HG02623 (cell line): ENCODE data around the gene ITGB3.
"Not testable (repeated sequence)": the region's sequence is repeated elsewhere in the genome, so short reads cannot be mapped to it uniquely, and the experiment has no call there.

Experiments
- ATAC-seq: cut with Tn5 transposase; IDR thresholded peaks from one replicate; pipeline ENCODE4 v1.9.1; 2021; ENCODE audit warnings: moderate library complexity; ENCODE audit not compliant: unreplicated experiment

Gene ITGB3

GRCh38 chr17:47222047-47222446 lies 31.6 kb upstream of the ITGB3 start:
- no peak for ATAC-seq

GRCh38 chr17:47223007-47223406 lies 30.6 kb upstream of the ITGB3 start:
- ATAC-seq: no peak

GRCh38 chr17:47223460-47223859 lies 30.2 kb upstream of the ITGB3 start:
- ATAC-seq: no peak

- not testable (repeated sequence) for ATAC-seq
Observed at GRCh38 chr17:47224077-47224476, 29.6 kb upstream of the ITGB3 start.

- ATAC-seq: no peak
Observed at GRCh38 chr17:47224966-47225365, 28.7 kb upstream of the ITGB3 start.

GRCh38 chr17:47225436-47225858 lies 28.2 kb upstream of the ITGB3 start:
- no peak for ATAC-seq

- ATAC-seq: no peak
Observed at GRCh38 chr17:47225911-47226688, 27.5 kb upstream of the ITGB3 start.

GRCh38 chr17:47227862-47228261 lies 25.8 kb upstream of the ITGB3 start:
- ATAC-seq: no peak

GRCh38 chr17:47229535-47230443 lies 23.8 kb upstream of the ITGB3 start:
- ATAC-seq: no peak

- ATAC-seq: no peak
Observed at GRCh38 chr17:47230864-47231263, 22.8 kb upstream of the ITGB3 start.

GRCh38 chr17:47231334-47231733 lies 22.3 kb upstream of the ITGB3 start:
- no peak for ATAC-seq

GRCh38 chr17:47231866-47232265 lies 21.8 kb upstream of the ITGB3 start:
- no peak for ATAC-seq

GRCh38 chr17:47232465-47232864 lies 21.2 kb upstream of the ITGB3 start:
- no peak for ATAC-seq

GRCh38 chr17:47235506-47235905 lies 18.1 kb upstream of the ITGB3 start:
- no peak for ATAC-seq

- no peak for ATAC-seq
Observed at GRCh38 chr17:47235923-47236322, 17.7 kb upstream of the ITGB3 start.

- no peak for ATAC-seq
Observed at GRCh38 chr17:47237841-47238240, 15.8 kb upstream of the ITGB3 start.

- no peak for ATAC-seq
Observed at GRCh38 chr17:47238321-47239010, 15.2 kb upstream of the ITGB3 start.

- ATAC-seq: no peak
Observed at GRCh38 chr17:47239619-47239966, 14.0 kb upstream of the ITGB3 start.

GRCh38 chr17:47239967-47240651 lies 13.5 kb upstream of the ITGB3 start:
- no peak for ATAC-seq

- no peak for ATAC-seq
Observed at GRCh38 chr17:47240806-47241205, 12.8 kb upstream of the ITGB3 start.

- no peak for ATAC-seq
Observed at GRCh38 chr17:47242648-47243047, 11.0 kb upstream of the ITGB3 start.
